SK-N-SH (cell line): ENCODE data around the gene WHRN. TPM values are rescaled to one million over a fixed set of nuclear protein-coding genes. Genes with fewer than 3 reads are reported as not detected.

ENCODE experiments used
- CTCF ChIA-PET: fragments of 300-600, 350-600 bp; formaldehyde crosslinking; extraction: SDS; loops from one replicate; lab custom pipeline; 2021; lab: Yijun Ruan, JAX
- POLR2A ChIA-PET: fragments of 350-600 bp; sonication (Branson Sonifier 250); formaldehyde crosslinking; extraction: SDS; loops from one replicate; lab custom pipeline; 2020; ENCODE audit warnings: antibody characterized with exemption, inconsistent platforms; lab: Yijun Ruan, JAX
- DNase-seq: peaks from one replicate; pipeline ENCODE4 v3.0.0; 2012
- H2AFZ ChIP-seq: fragments of 200-600 bp; sonication (generic); 2 replicates; pipeline ENCODE4 v1.8.1; 2016; ENCODE audit warnings: antibody characterized with exemption, mild to moderate bottlenecking, low read depth
- H3F3A ChIP-seq: fragments of 200-600 bp; sonication (generic); replicated peaks from 2 replicates; pipeline ENCODE3; 2016; ENCODE audit warnings: antibody characterized with exemption, mild to moderate bottlenecking; ENCODE audit not compliant: insufficient read depth
- H3K27ac ChIP-seq, 2 experiments: fragments of 200-500 bp in 1 of 2; fragments of 200-600 bp in 1 of 2; sonication (Bioruptor generic) in 1 of 2; sonication (generic), shearing (Covaris generic) in 1 of 2; 2 replicates each; pipeline versions ENCODE4 v1.5.1 to v1.6.1; 2014 to 2016; ENCODE audit warnings: low read depth in 2 of 2, inconsistent platforms in 1 of 2, low read length in 1 of 2, mild to moderate bottlenecking in 1 of 2, mixed read lengths in 1 of 2
- H3K27me3 ChIP-seq: fragments of 200-600 bp; sonication (generic), shearing (Covaris generic); 2 replicates; pipeline ENCODE4 v1.6.1; 2016; ENCODE audit warnings: mixed run types; ENCODE audit not compliant: insufficient read depth
- H3K36me3 ChIP-seq, 2 experiments: fragments of 200-500 bp in 1 of 2; fragments of 200-600 bp in 1 of 2; sonication (Bioruptor generic) in 1 of 2; sonication (generic) in 1 of 2; replicated peaks in 1 of 2; 2 replicates each; pipeline versions ENCODE3 to v1.5.1; 2014 to 2016; ENCODE audit warnings: low read length in 1 of 2, mild to moderate bottlenecking in 1 of 2; ENCODE audit not compliant: insufficient read depth in 2 of 2, control insufficient read depth in 1 of 2
- H3K4me1 ChIP-seq, 2 experiments: fragments of 200-500 bp in 1 of 2; fragments of 200-600 bp in 1 of 2; sonication (Bioruptor generic) in 1 of 2; sonication (generic), shearing (Covaris generic) in 1 of 2; 2 replicates each; pipeline versions ENCODE4 v1.5.1 to v1.6.1; 2014 to 2016; ENCODE audit warnings: low read depth in 1 of 2, low read length in 1 of 2, mixed run types in 1 of 2; ENCODE audit not compliant: insufficient read depth in 2 of 2, control insufficient read depth in 1 of 2
- H3K4me2 ChIP-seq: fragments of 200-600 bp; sonication (generic), shearing (Covaris generic); 2 replicates; pipeline ENCODE4 v1.6.1; 2017; ENCODE audit warnings: mixed run types
- H3K4me3 ChIP-seq, 2 experiments: fragments of 200-500 bp in 1 of 2; fragments of 200-600 bp in 1 of 2; sonication (Bioruptor generic) in 1 of 2; sonication (generic), shearing (Covaris generic) in 1 of 2; 2 replicates each; pipeline versions ENCODE4 v1.5.1 to v1.8.1; 2014 to 2016; ENCODE audit warnings: low read depth in 2 of 2, inconsistent platforms in 1 of 2, low read length in 1 of 2, mild to moderate bottlenecking in 1 of 2, mixed read lengths in 1 of 2, moderate library complexity in 1 of 2
- H3K79me2 ChIP-seq: fragments of 200-600 bp; sonication (generic); 2 replicates; pipeline ENCODE4 v1.8.1; 2017; ENCODE audit warnings: mild to moderate bottlenecking; ENCODE audit not compliant: insufficient read depth
- H3K9ac ChIP-seq: fragments of 200-600 bp; sonication (generic); 2 replicates; pipeline ENCODE4 v1.6.1; 2017; ENCODE audit warnings: mixed run types
- H3K9me2 ChIP-seq: fragments of 200-600 bp; sonication (generic); 2 replicates; pipeline ENCODE4 v1.6.1; 2017; ENCODE audit warnings: mixed run types
- H3K9me3 ChIP-seq: fragments of 200-600 bp; sonication (generic); 2 replicates; pipeline ENCODE4 v1.6.1; 2017; ENCODE audit warnings: mixed run types, mild to moderate bottlenecking, moderate library complexity
- H4K20me1 ChIP-seq: fragments of 200-600 bp; sonication (generic); 2 replicates; pipeline ENCODE4 v1.6.1; 2017; ENCODE audit warnings: mild to moderate bottlenecking, mixed run types; ENCODE audit not compliant: insufficient read depth
- EP300 ChIP-seq, 2 experiments: IDR thresholded peaks; 2 replicates each; pipeline versions ENCODE4 v1.4.0 to v1.6.1; 2012; ENCODE audit warnings: borderline replicate concordance in 1 of 2, low read depth in 1 of 2, low read length in 1 of 2
- GATA2 ChIP-seq: sonication (generic); formaldehyde crosslinking; IDR thresholded peaks from 2 replicates; pipeline ENCODE4 v1.5.0; 2020; ENCODE audit warnings: mild to moderate bottlenecking, missing genetic modification reagents
- MAX ChIP-seq: IDR thresholded peaks from 2 replicates; pipeline ENCODE4 v1.4.0; 2012; ENCODE audit warnings: low read depth
- MEF2A ChIP-seq: IDR thresholded peaks from 2 replicates; pipeline ENCODE4 v1.4.0; 2012; ENCODE audit warnings: low read depth, borderline replicate concordance
- NRF1 ChIP-seq: IDR thresholded peaks from 2 replicates; pipeline ENCODE4 v1.6.1; 2012; ENCODE audit warnings: low read depth, mild to moderate bottlenecking, low read length
- PBX3 ChIP-seq: IDR thresholded peaks from 2 replicates; pipeline ENCODE4; 2012
- POLR2AphosphoS5 ChIP-seq: IDR thresholded peaks from 2 replicates; pipeline ENCODE4 v1.6.1; 2012; ENCODE audit warnings: low read depth, low read length
- RAD21 ChIP-seq: IDR thresholded peaks from 2 replicates; pipeline ENCODE4 v1.6.1; 2012; ENCODE audit warnings: mild to moderate bottlenecking, low read length
- RXRA ChIP-seq: IDR thresholded peaks from 2 replicates; pipeline ENCODE4 v1.4.0; 2012; ENCODE audit warnings: low read depth, mild to moderate bottlenecking, borderline replicate concordance
- TCF12 ChIP-seq: IDR thresholded peaks from 2 replicates; pipeline ENCODE4 v1.4.0; 2012
- TEAD4 ChIP-seq: IDR thresholded peaks from 2 replicates; pipeline ENCODE4 v1.4.0; 2012; ENCODE audit warnings: mild to moderate bottlenecking, borderline replicate concordance; ENCODE audit not compliant: insufficient read depth
- WGBS: methylation state at CpG from one replicate; pipeline ENCODE4 v1.1.6; 2017; ENCODE audit warnings: low lambda C conversion rate; 5-methylcytosine and 5-hydroxymethylcytosine counted together
- polyA plus RNA-seq, 3 experiments: library from polyadenylated mRNA; depleted of rRNA; stranded (reverse); fragments of >200 nt; gene quantifications; 2 replicates each; pipeline ENCODE4 v1.2.3, GENCODE V29; 2012
- TF ChIP-seq, protein P1 (sequence below): fragments of 200-600 bp; sonication (generic); IDR thresholded peaks from 2 replicates; pipeline ENCODE4 v1.6.1; 2017; ENCODE audit warnings: antibody characterized with exemption, mild to moderate bottlenecking, moderate library complexity
- TF ChIP-seq, protein P2 (sequence below): IDR thresholded peaks from 2 replicates; pipeline ENCODE4 v1.4.0; 2012; ENCODE audit warnings: low read depth, borderline replicate concordance

WHRN gene
- polyA plus RNA-seq, 1 of the 3 experiments (the other 2 are of a cell fraction), result 4.6 TPM

- Histone ChIP-seq H3K4me2 (no peak overlapping the region), H3K27me3 (peaks cover 63% of the 10 kb centered on the region), H4K20me1 (no peaks in the 10 kb centered on the region; the same call in 1 of the 2 replicates), H3K4me1 (peaks cover 0 to 7% of the 10 kb centered on the region in 2 experiments; a peak in 1 of 4 replicates), H3K36me3 (no peaks in the 10 kb centered on the region), H3K9me2 (no peaks in the 10 kb centered on the region), H3K79me2 (no peaks in the 10 kb centered on the region), H3F3A (peaks cover 4% of the 10 kb centered on the region), H3K9me3 (no peaks in the 10 kb centered on the region), H2AFZ (no peak overlapping the region), H3K9ac (no peak overlapping the region), H3K4me3 (no peak overlapping the region), H3K27ac (no peak overlapping the region)
- no peak for DNase-seq
- 4% methylated on average over 3 of the region's 3 CpGs for WGBS
- TF ChIP-seq RAD21 (peak; percentile 43), TCF12 (no peak)
- TF ChIP-seq, protein P1, sequence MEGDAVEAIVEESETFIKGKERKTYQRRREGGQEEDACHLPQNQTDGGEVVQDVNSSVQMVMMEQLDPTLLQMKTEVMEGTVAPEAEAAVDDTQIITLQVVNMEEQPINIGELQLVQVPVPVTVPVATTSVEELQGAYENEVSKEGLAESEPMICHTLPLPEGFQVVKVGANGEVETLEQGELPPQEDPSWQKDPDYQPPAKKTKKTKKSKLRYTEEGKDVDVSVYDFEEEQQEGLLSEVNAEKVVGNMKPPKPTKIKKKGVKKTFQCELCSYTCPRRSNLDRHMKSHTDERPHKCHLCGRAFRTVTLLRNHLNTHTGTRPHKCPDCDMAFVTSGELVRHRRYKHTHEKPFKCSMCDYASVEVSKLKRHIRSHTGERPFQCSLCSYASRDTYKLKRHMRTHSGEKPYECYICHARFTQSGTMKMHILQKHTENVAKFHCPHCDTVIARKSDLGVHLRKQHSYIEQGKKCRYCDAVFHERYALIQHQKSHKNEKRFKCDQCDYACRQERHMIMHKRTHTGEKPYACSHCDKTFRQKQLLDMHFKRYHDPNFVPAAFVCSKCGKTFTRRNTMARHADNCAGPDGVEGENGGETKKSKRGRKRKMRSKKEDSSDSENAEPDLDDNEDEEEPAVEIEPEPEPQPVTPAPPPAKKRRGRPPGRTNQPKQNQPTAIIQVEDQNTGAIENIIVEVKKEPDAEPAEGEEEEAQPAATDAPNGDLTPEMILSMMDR, result peak; percentile 45
- ChIA-PET POLR2A (no interaction called here), CTCF (interaction anchor here (0.8 to 2.7 kb wide), 4 partner anchors 20 to 145 kb away, joined by 3 to 10 read pairs (median 6); no protein-coding TSS in a partner anchor)
These were observed 2.5 kb upstream of the WHRN start for GRCh38 chr9:114507726-114508125.

DNA sequence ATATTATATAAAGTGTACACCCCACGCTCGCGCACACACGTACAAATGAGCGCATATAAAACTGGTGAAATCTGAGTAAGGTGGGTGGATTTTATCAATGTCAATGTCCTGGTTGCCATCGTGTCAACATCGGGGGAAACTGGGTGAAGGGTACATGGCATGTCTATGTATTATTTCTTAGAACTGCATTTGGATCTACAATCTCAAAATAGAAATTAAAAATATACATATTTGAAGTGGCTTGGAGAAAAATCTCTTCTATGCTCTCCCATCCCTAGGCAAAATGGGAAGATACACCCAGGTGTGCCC lies 763 bp upstream of the WHRN start:
- Histone ChIP-seq H3K36me3 (no peaks in the 10 kb centered on the region), H3K27ac (peak overlapping the region in 1 of 2 experiments; percentile 44; a peak in 1 of 4 replicates), H3K4me2 (peak overlapping the region; percentile 87), H4K20me1 (no peaks in the 10 kb centered on the region; the same call in 1 of the 2 replicates)
- no peak for TF ChIP-seq PBX3
- TF ChIP-seq MEF2A, result no peak
- TF ChIP-seq TCF12, result no peak
- TF ChIP-seq, protein P2, sequence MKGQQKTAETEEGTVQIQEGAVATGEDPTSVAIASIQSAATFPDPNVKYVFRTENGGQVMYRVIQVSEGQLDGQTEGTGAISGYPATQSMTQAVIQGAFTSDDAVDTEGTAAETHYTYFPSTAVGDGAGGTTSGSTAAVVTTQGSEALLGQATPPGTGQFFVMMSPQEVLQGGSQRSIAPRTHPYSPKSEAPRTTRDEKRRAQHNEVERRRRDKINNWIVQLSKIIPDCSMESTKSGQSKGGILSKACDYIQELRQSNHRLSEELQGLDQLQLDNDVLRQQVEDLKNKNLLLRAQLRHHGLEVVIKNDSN, result no peak
- TF ChIP-seq GATA2, result no peak
- TF ChIP-seq RXRA, result no peak
- no peak for TF ChIP-seq NRF1
- TF ChIP-seq TEAD4, result no peak
- no peak for TF ChIP-seq MAX
- no peak for TF ChIP-seq EP300 (IDR thresholded peaks at IDR 0.05; ENCODE audit: borderline replicate concordance in 1 of 2, low read depth in 1 of 2, low read length in 1 of 2)
- no peak for TF ChIP-seq POLR2AphosphoS5
- TF ChIP-seq, protein P1, result no peak
- TF ChIP-seq, all 33 proteins: peak for 0
- 49% methylated on average over 7 of the region's 7 CpGs for WGBS
- H3K9me3 ChIP-seq, result no peaks in the 10 kb centered on the region
- peak overlapping the region; percentile 84 for H2AFZ ChIP-seq
- H3F3A ChIP-seq, result peaks cover 4% of the 10 kb centered on the region
- peak overlapping the region; percentile 73 for H3K9ac ChIP-seq
- no peaks in the 10 kb centered on the region for H3K9me2 ChIP-seq
- POLR2A ChIA-PET, result no interaction called here
- CTCF ChIA-PET, result interaction anchor here (1.1 to 2.7 kb wide), 4 partner anchors 19 to 148 kb away, joined by 3 to 9 read pairs (median 7); no protein-coding TSS in a partner anchor
- peak overlapping the region; percentile 63 to 71 for H3K4me3 ChIP-seq
- H3K79me2 ChIP-seq, result no peaks in the 10 kb centered on the region
- peaks cover 0 to 7% of the 10 kb centered on the region in 2 experiments; a peak in 1 of 4 replicates for H3K4me1 ChIP-seq
- DNase-seq, result no peak
- H3K27me3 ChIP-seq, result peaks cover 54% of the 10 kb centered on the region
